Measurements from ENCODE around the gene OR4A15. TPM values are rescaled to one million over a fixed set of nuclear protein-coding genes. Genes with fewer than 3 reads are reported as not detected.

OR4A15 gene
- total RNA-seq, 4 donors from 2014 or later, result not detected

DNA sequence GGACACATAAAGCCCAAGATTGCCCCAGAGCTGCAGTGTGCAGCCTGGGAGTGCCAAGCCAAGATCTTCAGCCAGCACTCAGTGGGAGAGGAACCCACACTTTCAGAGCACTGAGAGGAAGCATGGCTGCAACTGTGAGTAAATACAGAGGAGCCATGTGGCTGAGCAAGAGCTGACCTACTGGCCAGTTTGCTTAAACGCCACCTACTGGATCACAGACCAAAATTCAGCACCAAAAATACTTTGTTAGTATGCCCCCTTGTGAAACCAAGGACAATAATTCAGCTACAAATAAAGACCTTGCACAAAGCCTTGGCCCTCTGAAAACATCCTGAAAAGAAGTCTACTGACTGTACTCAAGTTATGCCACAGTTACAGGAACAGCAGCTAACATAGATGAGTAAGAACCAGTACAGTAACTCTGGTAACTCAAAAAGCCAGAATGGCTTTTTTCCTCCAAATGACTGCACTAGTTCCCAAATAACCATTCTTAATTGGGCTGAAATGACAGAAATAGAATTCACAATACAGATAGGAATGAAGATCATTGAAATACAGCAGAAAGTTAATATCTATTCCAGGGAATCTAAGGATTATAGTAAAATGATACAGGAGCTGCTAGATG lies 10.1 kb upstream of the OR4A15 start:
- ATAC-seq (no peak), DNase-seq (no peak)
- no peak for TF ChIP-seq POLR2A (IDR thresholded peaks at IDR 0.05)
- TF ChIP-seq, protein P1, sequence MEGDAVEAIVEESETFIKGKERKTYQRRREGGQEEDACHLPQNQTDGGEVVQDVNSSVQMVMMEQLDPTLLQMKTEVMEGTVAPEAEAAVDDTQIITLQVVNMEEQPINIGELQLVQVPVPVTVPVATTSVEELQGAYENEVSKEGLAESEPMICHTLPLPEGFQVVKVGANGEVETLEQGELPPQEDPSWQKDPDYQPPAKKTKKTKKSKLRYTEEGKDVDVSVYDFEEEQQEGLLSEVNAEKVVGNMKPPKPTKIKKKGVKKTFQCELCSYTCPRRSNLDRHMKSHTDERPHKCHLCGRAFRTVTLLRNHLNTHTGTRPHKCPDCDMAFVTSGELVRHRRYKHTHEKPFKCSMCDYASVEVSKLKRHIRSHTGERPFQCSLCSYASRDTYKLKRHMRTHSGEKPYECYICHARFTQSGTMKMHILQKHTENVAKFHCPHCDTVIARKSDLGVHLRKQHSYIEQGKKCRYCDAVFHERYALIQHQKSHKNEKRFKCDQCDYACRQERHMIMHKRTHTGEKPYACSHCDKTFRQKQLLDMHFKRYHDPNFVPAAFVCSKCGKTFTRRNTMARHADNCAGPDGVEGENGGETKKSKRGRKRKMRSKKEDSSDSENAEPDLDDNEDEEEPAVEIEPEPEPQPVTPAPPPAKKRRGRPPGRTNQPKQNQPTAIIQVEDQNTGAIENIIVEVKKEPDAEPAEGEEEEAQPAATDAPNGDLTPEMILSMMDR (IDR thresholded peaks at IDR 0.05 in 4 of 5, conservative IDR thresholded peaks at IDR 0.05 in 1 of 5), result no peak
- Histone ChIP-seq H3K4me1 (no peaks in the 10 kb centered on the region), H3K9me3 (no peaks in the 10 kb centered on the region), H3K27ac (no peak overlapping the region), H3K36me3 (no peaks in the 10 kb centered on the region), H3K27me3 (no peaks in the 10 kb centered on the region), H3K4me3 (no peak overlapping the region)
- intact Hi-C loops (cut with DNase I; ENCODE audit: low total_unique reads) (no loop called here), in situ Hi-C loops (cut with MboI; ENCODE audit: low sequenced_read_pairs in 4 of 4) (loop anchor here in 1 of 4 donors (25.0 kb wide), 1 partner anchor 95 kb away; the partner anchor contains the start of gene TRIM48)

DNA sequence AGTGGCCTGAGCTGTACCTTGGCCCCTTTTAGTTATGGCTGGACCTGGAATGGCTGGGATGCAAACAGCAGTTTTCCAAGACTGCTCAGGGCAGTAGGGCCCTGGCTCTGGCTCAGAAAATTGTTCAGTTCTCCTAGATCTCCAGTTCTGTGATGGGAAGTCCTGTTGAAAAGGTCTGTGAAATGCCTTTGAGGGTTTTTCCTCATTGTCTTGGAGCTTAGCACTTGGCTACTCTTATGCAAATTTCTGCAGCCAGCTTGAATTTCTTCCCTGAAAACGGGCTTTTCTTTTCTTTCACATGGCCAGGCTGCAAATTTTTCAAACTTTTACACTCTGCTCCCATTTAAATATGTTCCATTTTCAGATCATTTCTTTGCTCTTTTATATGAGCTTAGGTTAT lies 33.2 kb downstream of the OR4A15 start:
- H3K36me3 ChIP-seq, result no peaks in the 10 kb centered on the region
- in situ Hi-C loops (cut with MboI; ENCODE audit: low sequenced_read_pairs in 4 of 4), result no loop called here
- H3K4me3 ChIP-seq, result no peak overlapping the region
- DNase-seq (no peak), ATAC-seq (no peak)
- H3K27ac ChIP-seq, result no peak overlapping the region
- no peaks in the 10 kb centered on the region for H3K27me3 ChIP-seq
- intact Hi-C loops (cut with DNase I; ENCODE audit: low total_unique reads), result no loop called here
- no peaks in the 10 kb centered on the region for H3K9me3 ChIP-seq
- no peaks in the 10 kb centered on the region for H3K4me1 ChIP-seq
- no peak for TF ChIP-seq POLR2A (IDR thresholded peaks at IDR 0.05)
- TF ChIP-seq, protein P1 (IDR thresholded peaks at IDR 0.05 in 4 of 5, conservative IDR thresholded peaks at IDR 0.05 in 1 of 5), result no peak

Other genes with a start within 250 kb of the OR4A15 start
- not detected for gene TRIM48, start 105.8 kb upstream of the OR4A15 start, total RNA-seq
- not detected for gene OR4A16, start 24.8 kb upstream of the OR4A15 start, total RNA-seq
- gene OR4C15, start 186.5 kb downstream of the OR4A15 start, total RNA-seq, result not detected
- not detected for gene OR4C16, start 204.2 kb downstream of the OR4A15 start, total RNA-seq
- gene OR4C11, start 239.7 kb downstream of the OR4A15 start, total RNA-seq, result not detected